DOHH2 (cell line): ENCODE measurements around the gene RNF213.

Experiments
- CTCF ChIP-seq: fragments of 200-600 bp; sonication (generic); IDR thresholded peaks from one replicate; pipeline ENCODE4 v1.5.1; 2014; ENCODE audit warnings: antibody characterized with exemption, mild to moderate bottlenecking, low read depth, low read length; ENCODE audit not compliant: poor library complexity, severe bottlenecking
- EZH2phosphoT487 ChIP-seq: fragments of 200-600 bp; sonication (generic); IDR thresholded peaks from 2 replicates; pipeline ENCODE4 v1.6.1; 2017; ENCODE audit warnings: borderline replicate concordance, mild to moderate bottlenecking, antibody characterized with exemption, low read length, moderate library complexity, mixed read lengths

- TF ChIP-seq CTCF, result no peak
- no peak for TF ChIP-seq EZH2phosphoT487
Observed at GRCh38 chr17:80217703-80218362, 42.8 kb upstream of the RNF213 start.
